ENCODE results near the gene ZNF497. TPM values are rescaled to one million over a fixed set of nuclear protein-coding genes. Genes with fewer than 3 reads are reported as not detected.

Gene ZNF497
- total and polyA plus RNA-seq, 9 of the 15 experiments (the other 6 are each of a cell fraction or from before 2014, with no cell fraction given), result 0.06 to 0.98 (median 0.44) TPM; not detected in 1

GRCh38 chr19:58380037-58380661 lies 17.6 kb upstream of the ZNF497 start (continued):
- TF ChIP-seq ZBTB11 (CRISPR knock-in tag; IDR thresholded peaks at IDR 0.05), result no peak; a peak in 1 of 6 replicates
- no peak for TF ChIP-seq TCF15 (CRISPR knock-in tag; IDR thresholded peaks at IDR 0.05)
- TF ChIP-seq NELFE (IDR thresholded peaks at IDR 0.05; ENCODE audit: insufficient read depth, insufficient read length), result no peak
- no peak; a peak in 1 of 4 replicates for TF ChIP-seq MLX (CRISPR knock-in tag; conservative IDR thresholded peaks at IDR 0.05)
- no peak for TF ChIP-seq SAP30 (IDR thresholded peaks at IDR 0.05; ENCODE audit: borderline replicate concordance, insufficient read depth, low read depth, low read length, poor library complexity, severe bottlenecking)
- TF ChIP-seq SMAD3 (CRISPR knock-in tag; conservative IDR thresholded peaks at IDR 0.05), result no peak
- TF ChIP-seq MCM2 (IDR thresholded peaks at IDR 0.05; ENCODE audit: low read depth), result no peak
- TF ChIP-seq CCAR2 (IDR thresholded peaks at IDR 0.05; ENCODE audit: low read depth, low read length), result no peak
- no peak for TF ChIP-seq KLF16 (IDR thresholded peaks at IDR 0.05)
- no peak for TF ChIP-seq ATF6 (CRISPR knock-in tag; IDR thresholded peaks at IDR 0.05)
- no peak for TF ChIP-seq BRD4 (IDR thresholded peaks at IDR 0.05)
- no peak for TF ChIP-seq CBFB (CRISPR knock-in tag; IDR thresholded peaks at IDR 0.05)
- TF ChIP-seq RCOR1 (IDR thresholded peaks at IDR 0.05; ENCODE audit: borderline replicate concordance in 1 of 2, low read depth in 2 of 2, low read length in 2 of 2), result no peak
- no peak for TF ChIP-seq ZSCAN32 (CRISPR knock-in tag; IDR thresholded peaks at IDR 0.05)
- no peak; a peak in 1 of 4 replicates for TF ChIP-seq KDM4B (IDR thresholded peaks at IDR 0.05; ENCODE audit: borderline replicate concordance in 2 of 2, low read depth in 1 of 2)
- TF ChIP-seq AFF4 (CRISPR knock-in tag; IDR thresholded peaks at IDR 0.05), result no peak

All from K562 (cell line).